HG03280 (cell line): ENCODE results near the gene CCDC74B.
"Not testable (repeated sequence)": the region's sequence is repeated elsewhere in the genome, so short reads cannot be mapped to it uniquely, and the experiment has no call there.

ENCODE experiments used
- ATAC-seq: cut with Tn5 transposase; IDR thresholded peaks from one replicate; pipeline ENCODE4 v1.9.1; 2021; ENCODE audit warnings: mild to moderate bottlenecking, moderate library complexity; ENCODE audit not compliant: unreplicated experiment

The CCDC74B gene

DNA sequence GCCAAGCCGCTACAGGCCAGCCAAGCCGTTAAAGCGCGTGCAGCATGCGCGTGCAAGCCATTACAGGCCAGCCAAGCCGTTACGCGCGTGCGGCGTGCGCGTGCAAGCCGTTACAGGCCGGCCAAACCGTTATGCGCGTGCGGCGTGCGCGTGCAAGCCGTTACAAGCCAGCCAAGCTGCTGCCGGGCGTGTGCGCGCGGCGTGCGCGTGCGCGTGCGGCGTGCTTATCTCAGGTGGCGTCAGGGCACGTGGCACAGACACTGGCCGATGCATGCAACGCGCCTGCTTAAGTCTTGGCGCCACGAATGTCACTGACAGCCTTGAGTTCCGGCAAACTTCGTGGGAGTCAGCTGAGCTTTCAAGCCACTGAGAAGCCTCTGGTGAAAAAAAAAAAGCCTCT, 24.0 kb downstream of the CCDC74B start:
- not testable (repeated sequence) for ATAC-seq

DNA sequence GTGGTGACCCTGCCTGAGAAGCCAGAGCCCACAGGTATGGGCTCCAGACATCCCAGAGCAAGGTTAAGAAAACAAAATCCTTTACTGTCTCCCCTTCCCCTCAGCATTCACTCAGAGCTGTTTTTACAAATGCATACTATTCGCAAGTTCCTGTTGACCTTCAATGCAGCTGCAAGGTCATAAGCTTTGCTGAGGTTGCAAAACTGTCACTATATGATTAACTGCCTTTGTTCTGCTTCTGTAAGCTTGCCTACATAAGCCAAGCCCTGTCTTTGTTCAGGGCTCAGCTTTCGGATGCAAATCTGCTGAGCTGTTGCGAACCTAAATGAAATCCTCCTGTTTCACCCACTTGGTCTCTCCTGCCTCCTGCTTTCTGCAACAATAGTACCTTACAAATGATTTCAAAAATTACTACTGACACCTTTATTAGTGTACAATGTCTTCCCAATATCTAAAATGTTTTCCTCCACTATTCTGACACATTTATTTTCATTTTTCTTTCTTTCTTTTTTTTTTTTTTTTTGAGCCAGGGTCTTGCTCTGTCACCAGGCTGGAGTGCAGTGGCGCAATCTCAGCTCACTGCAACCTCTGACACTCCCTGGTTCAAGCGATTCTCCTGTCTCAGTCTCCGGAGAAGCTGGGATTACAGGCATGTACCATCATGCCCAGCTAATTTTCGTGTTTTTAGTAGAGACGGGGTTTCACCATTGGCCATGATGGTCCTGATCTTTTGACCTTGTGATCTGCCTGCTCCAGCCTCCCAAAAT, 42.1 kb downstream of the CCDC74B start:
- ATAC-seq = not testable (repeated sequence)
